T-helper 1 cell treated with Interleukin-12 subunit alpha and Interleukin-12 subunit beta and Interleukin-4 antibody, amounts not matched to agents 30 μg/mL and 1 μg/mL, for 36 hours (primary cell): ENCODE results near the gene PCDHGC5.

Experiments used
- H3K27ac Mint-ChIP-seq: one replicate; pipeline ENCODE4 v1.8.0; 2021; ENCODE audit warnings: mild to moderate bottlenecking, mixed read lengths
- H3K27me3 Mint-ChIP-seq: one replicate; pipeline ENCODE4 v1.8.0; 2021; ENCODE audit warnings: low read depth, mixed read lengths
- H3K36me3 Mint-ChIP-seq: one replicate; pipeline ENCODE4 v1.8.0; 2021; ENCODE audit warnings: low read depth, mixed read lengths
- H3K4me1 Mint-ChIP-seq: one replicate; pipeline ENCODE4 v1.8.0; 2021; ENCODE audit warnings: low read depth, mixed read lengths
- H3K4me3 Mint-ChIP-seq: one replicate; pipeline ENCODE4 v1.8.0; 2021; ENCODE audit warnings: mild to moderate bottlenecking, moderate library complexity, mixed read lengths
- H3K9me3 Mint-ChIP-seq: one replicate; pipeline ENCODE4 v1.8.0; 2021; ENCODE audit warnings: mixed read lengths

Gene PCDHGC5

DNA sequence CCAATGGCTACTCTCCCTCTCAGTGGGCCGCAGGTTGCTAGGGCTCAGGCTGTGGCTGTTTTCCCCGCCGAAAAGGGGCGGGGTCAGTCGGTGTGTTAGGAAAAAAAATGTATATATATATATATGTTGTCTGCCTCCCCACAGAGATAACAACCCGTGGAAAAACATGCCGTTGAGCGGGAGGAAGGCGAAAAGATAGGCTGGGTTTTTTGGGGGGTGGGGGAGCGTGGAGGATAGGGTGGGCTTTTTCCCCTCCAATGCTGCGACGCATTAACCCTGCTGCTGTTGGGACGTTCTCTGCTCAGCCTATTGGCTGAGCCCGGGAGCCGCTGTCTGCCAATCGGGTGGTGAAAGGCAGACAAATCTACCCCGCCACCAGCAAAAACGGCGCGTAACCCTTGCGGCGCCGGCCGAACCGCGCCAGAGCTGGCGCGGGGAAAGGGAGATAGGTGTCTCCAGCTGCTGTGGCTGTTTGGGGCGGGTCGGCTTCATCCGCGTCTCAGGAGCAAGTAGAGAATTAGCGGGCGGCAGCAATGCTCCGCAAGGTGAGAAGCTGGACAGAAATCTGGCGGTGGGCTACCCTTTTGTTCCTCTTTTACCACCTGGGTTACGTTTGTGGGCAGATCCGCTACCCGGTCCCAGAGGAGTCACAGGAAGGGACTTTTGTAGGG, 4.1 kb upstream of the PCDHGC5 start, which contains the start of gene PCDHGC4:
PCDHGC4 (plus strand) TSS at position 390 of the 671 bp plus-strand sequence; CDS start at position 534, 144 bp downstream.
- Mint-ChIP-seq H3K27ac (no peak within 1 kb of the TSS), H3K9me3 (no peaks in the 10 kb centered on the region), H3K4me3 (no peak within 1 kb of the TSS), H3K36me3 (no peaks in the 10 kb centered on the region), H3K4me1 (peaks cover 2% of the 10 kb centered on the region), H3K27me3 (peaks cover 71% of the 10 kb centered on the region)

DNA sequence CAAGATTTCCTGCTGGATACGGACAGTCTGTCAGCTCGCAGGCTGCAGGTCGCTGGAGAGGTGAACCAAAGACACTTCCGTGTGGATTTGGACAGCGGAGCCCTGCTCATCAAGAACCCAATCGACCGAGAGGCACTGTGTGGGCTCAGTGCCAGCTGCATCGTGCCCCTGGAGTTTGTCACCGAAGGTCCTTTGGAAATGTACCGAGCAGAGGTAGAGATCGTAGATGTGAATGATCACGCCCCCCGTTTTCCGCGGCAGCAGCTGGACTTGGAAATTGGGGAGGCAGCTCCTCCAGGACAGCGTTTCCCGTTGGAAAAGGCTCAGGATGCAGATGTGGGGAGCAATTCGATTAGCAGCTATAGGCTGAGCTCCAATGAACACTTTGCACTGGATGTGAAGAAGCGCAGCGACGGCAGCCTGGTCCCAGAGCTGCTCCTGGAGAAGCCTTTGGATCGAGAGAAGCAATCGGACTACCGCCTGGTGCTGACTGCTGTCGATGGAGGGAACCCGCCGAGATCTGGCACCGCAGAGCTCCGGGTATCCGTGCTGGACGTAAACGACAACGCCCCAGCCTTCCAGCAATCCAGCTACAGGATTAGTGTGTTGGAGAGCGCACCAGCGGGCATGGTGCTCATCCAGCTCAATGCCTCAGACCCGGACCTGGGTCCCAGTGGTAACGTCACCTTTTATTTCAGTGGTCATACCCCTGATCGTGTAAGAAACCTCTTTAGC, 3.4 kb upstream of the PCDHGC5 start:
- no peak overlapping the region for H3K4me3 Mint-ChIP-seq
- H3K4me1 Mint-ChIP-seq = peaks cover 2% of the 10 kb centered on the region

DNA sequence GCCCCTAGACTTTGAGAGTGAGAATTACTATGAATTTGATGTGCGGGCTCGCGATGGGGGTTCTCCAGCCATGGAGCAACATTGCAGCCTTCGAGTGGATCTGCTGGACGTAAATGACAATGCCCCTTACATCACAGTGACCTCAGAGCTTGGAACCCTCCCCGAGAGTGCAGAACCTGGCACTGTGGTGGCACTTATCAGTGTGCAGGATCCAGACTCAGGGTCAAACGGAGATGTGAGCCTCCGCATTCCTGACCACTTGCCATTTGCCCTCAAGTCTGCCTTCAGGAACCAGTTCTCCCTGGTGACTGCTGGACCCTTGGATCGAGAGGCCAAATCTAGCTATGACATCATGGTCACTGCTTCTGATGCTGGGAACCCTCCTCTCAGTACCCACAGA, 2.8 kb upstream of the PCDHGC5 start:
- Mint-ChIP-seq H3K9me3 (no peaks in the 10 kb centered on the region), H3K4me3 (no peak overlapping the region), H3K36me3 (no peaks in the 10 kb centered on the region), H3K4me1 (peaks cover 2% of the 10 kb centered on the region), H3K27me3 (peaks cover 73% of the 10 kb centered on the region), H3K27ac (no peak overlapping the region)

More for the DNA sequence above, 3.4 kb upstream of the PCDHGC5 start:
- Mint-ChIP-seq H3K9me3 (no peaks in the 10 kb centered on the region), H3K36me3 (no peaks in the 10 kb centered on the region), H3K27ac (no peak overlapping the region), H3K27me3 (peaks cover 72% of the 10 kb centered on the region)

DNA sequence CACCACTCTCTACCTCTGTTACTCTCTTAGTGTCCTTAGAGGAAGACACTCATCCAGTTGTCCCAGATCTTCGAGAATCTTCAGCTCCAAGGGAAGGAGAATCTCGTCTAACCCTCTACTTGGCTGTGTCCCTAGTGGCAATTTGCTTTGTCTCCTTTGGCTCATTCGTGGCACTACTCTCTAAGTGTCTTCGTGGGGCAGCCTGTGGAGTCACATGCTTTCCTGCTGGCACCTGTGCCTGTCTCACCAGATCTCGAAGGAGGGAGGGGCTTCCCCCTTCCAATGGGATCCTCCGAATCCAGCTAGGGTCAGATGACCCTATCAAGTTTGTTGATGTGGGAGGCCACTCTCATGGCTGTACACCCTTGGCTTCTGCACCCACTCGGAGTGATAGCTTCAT, 1.8 kb upstream of the PCDHGC5 start:
- no peaks in the 10 kb centered on the region for H3K36me3 Mint-ChIP-seq
- peaks cover 4% of the 10 kb centered on the region for H3K4me1 Mint-ChIP-seq
- no peaks in the 10 kb centered on the region for H3K9me3 Mint-ChIP-seq
- no peak overlapping the region for H3K4me3 Mint-ChIP-seq
- peaks cover 76% of the 10 kb centered on the region for H3K27me3 Mint-ChIP-seq
- no peak overlapping the region for H3K27ac Mint-ChIP-seq

DNA sequence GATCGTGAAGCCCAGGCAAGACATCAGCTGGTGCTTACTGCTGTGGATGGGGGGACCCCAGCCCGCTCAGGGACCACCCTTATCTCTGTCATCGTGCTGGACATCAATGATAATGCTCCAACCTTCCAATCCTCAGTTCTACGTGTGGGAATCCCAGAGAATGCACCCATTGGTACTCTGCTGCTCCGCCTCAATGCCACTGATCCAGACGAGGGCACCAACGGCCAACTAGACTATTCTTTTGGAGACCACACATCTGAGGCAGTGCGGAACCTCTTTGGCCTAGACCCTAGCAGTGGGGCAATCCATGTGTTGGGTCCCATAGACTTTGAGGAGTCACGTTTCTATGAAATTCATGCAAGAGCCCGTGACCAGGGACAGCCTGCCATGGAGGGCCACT, 960 bp downstream of the PCDHGC5 start:
- no peaks in the 10 kb centered on the region for H3K9me3 Mint-ChIP-seq
- peaks cover 73% of the 10 kb centered on the region for H3K27me3 Mint-ChIP-seq
- H3K27ac Mint-ChIP-seq = no peak overlapping the region
- H3K4me1 Mint-ChIP-seq = peaks cover 4% of the 10 kb centered on the region
- no peak overlapping the region for H3K4me3 Mint-ChIP-seq
- no peaks in the 10 kb centered on the region for H3K36me3 Mint-ChIP-seq

DNA sequence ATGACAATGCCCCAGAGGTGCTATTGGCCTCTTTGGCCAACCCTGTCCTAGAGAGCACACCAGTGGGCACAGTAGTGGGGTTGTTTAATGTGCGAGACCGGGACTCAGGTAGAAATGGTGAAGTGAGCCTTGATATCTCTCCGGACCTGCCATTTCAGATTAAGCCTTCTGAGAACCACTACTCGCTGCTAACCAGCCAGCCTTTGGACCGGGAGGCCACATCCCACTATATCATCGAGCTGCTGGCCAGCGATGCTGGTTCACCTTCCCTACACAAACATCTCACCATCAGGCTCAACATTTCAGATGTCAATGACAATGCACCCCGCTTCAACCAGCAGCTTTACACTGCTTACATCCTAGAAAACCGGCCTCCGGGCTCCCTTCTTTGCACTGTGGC, 1.4 kb downstream of the PCDHGC5 start:
- Mint-ChIP-seq H3K36me3 (no peaks in the 10 kb centered on the region), H3K27me3 (peaks cover 71% of the 10 kb centered on the region), H3K4me1 (peaks cover 4% of the 10 kb centered on the region), H3K4me3 (no peak overlapping the region), H3K9me3 (no peaks in the 10 kb centered on the region), H3K27ac (no peak overlapping the region)

DNA sequence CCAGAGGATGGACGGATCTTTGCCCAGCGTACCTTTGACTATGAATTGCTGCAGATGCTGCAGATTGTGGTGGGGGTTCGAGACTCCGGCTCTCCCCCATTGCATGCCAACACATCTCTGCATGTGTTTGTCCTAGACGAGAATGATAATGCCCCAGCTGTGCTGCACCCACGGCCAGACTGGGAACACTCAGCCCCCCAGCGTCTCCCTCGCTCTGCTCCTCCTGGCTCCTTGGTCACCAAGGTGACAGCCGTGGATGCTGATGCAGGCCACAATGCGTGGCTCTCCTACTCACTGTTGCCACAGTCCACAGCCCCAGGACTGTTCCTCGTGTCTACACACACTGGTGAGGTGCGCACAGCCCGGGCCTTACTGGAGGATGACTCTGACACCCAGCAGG, 1.9 kb downstream of the PCDHGC5 start:
- no peaks in the 10 kb centered on the region for H3K36me3 Mint-ChIP-seq
- no peak overlapping the region for H3K4me3 Mint-ChIP-seq

DNA sequence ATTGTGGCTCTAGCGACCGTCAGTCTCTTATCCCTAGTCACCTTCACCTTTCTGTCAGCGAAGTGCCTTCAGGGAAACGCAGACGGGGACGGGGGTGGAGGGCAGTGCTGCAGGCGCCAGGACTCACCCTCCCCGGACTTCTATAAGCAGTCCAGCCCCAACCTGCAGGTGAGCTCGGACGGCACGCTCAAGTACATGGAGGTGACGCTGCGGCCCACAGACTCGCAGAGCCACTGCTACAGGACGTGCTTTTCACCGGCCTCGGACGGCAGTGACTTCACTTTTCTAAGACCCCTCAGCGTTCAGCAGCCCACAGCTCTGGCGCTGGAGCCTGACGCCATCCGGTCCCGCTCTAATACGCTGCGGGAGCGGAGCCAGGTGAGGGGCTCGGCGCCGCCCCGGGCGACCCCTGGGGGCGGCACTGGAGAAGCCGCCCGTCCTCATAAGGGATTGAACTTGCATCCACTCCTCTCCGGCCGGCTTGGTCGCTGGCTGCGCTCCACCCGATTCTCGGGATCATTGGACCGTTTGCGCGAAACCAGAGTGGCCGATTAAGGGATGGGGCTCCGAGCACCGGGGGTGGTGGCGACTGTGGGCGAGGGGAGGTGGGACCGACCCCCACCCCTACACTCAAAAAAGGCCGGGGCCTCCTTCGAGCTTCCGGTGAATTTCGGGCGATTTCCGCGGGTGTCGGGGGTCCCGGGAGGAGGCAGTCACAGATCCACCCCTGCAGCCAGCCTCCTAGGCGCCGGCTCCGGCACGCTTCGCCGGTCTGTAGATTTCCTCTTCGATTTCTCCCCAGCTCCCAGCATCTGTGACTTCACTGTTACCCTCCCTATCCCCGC, 2.7 kb downstream of the PCDHGC5 start:
- Mint-ChIP-seq H3K36me3 (no peaks in the 10 kb centered on the region), H3K4me1 (peaks cover 4% of the 10 kb centered on the region), H3K27me3 (peaks cover 67% of the 10 kb centered on the region), H3K27ac (no peak overlapping the region), H3K4me3 (peak overlapping the region; percentile 70), H3K9me3 (no peaks in the 10 kb centered on the region)

More for the DNA sequence above, 1.9 kb downstream of the PCDHGC5 start:
- H3K27me3 Mint-ChIP-seq = peaks cover 73% of the 10 kb centered on the region
- H3K4me1 Mint-ChIP-seq = peaks cover 4% of the 10 kb centered on the region
- no peak overlapping the region for H3K27ac Mint-ChIP-seq
- no peaks in the 10 kb centered on the region for H3K9me3 Mint-ChIP-seq

DNA sequence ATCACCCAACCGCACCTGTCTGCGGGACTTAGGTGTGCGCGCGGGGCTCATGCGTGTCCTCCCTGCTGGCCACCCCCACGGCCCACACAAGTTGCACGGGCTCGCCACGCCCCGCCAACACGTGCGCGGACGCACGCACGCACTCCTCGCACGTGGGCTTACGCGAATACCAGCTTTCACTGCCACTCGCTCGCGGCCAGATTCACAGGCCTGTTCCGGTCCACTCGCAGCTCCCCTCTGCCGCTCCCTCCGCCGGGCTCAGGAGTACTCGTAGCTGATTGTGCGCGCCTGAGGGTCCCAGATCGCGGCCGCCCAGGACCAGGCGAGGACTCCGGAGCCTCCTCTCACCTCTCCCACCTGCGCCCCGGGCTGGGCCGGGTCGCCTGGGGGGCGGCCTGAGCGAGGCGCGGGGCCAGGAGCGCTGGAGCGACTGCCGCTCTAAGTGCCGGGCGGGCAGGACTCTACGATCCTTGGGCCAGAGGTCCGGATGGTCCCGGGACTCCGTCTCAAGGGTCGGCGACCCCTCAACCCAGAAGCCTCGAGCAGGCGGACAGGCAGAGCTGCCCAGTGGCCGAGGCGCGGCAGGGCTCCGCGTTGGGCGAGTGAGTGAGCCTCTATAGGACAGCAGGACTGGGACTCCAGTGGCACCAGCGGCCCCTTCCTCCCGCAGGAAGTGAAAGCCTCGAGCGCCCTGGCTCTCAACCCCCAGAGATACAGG, 3.4 kb downstream of the PCDHGC5 start:
- Mint-ChIP-seq H3K4me3 (peak overlapping the region; percentile 70), H3K9me3 (no peaks in the 10 kb centered on the region), H3K27ac (no peak overlapping the region), H3K4me1 (peaks cover 4% of the 10 kb centered on the region), H3K27me3 (peaks cover 60% of the 10 kb centered on the region), H3K36me3 (no peaks in the 10 kb centered on the region)

DNA sequence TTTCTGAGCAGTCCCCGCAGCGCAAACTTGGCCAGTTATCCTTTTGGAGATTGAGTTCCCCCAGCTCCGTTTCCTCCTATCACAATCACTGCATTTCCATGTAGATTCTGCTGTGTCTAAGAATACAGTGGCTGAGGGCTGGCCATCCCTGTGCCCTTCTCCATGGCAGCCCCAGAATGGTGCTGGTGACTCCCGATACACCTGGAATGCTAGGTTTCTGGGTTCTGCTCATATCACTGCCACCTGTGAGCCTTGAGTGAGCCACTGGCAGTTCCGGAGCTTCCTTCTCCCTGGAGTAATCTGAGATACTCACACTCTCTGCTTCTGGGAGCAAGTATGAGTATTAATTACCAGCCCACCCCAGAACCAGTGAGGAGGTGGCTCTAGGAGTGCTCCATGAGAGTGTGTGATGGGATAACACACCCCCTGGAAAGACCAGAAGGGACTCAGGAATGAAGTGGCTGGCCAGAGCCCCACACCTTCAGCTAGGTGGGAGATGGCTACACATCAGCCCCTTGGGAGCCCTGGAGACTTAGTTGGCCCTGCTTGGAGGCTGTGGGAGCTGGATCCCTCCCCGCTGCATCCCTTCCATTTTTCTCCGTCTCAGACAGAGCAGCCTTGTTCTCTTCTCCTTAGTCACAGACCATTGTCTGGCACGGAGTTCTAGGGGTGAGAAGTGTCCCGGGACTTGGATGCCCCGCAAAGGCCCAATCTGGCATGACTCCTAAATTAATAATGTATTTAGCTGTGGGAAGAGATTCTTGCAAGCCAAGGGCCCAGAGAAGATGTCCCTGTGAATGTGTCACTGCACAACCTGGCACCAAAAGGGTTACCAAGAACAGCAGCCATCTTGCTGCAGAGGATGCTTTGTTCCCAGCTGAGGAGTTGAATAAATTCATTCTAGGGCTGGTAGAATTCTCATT, 4.9 kb downstream of the PCDHGC5 start:
- H3K4me1 Mint-ChIP-seq = peaks cover 4% of the 10 kb centered on the region
- peaks cover 52% of the 10 kb centered on the region for H3K27me3 Mint-ChIP-seq
- H3K9me3 Mint-ChIP-seq = no peaks in the 10 kb centered on the region
- H3K4me3 Mint-ChIP-seq = no peak overlapping the region
- no peak overlapping the region for H3K27ac Mint-ChIP-seq
- H3K36me3 Mint-ChIP-seq = no peaks in the 10 kb centered on the region

DNA sequence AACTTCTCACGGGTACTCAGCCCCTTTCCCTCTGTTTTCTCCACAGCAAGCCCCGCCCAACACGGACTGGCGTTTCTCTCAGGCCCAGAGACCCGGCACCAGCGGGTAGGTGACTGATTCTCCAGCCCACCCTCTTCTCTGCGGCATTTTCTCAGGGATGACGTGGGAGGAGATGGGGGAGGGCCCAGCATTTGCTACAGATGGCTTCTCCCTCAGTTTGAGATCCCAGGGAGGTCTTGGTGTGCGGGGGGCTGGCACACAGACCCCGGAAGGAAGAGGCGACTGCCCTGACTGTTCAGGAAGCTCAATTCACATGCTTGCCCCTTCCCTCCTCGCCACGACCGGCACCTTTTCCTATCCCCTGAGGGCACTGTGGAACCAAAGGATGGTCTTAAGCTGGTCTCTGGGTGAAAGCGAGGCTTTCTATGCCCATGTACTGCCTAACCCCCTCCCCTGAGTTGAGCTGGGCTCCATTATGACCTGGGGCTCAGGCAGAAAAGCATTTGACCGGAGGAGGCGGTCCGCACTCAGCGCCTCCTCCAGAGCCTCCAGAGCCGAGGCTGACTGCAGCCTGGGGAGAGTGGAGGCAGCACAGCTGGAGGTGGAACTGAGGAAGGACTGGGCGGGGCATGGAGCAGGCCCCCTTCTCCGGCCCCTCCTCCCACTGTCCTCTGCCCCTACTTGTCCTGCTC, 6.0 kb downstream of the PCDHGC5 start:
- Mint-ChIP-seq H3K9me3 (no peaks in the 10 kb centered on the region), H3K36me3 (no peaks in the 10 kb centered on the region), H3K4me1 (peaks cover 4% of the 10 kb centered on the region), H3K4me3 (no peak overlapping the region), H3K27ac (no peak overlapping the region), H3K27me3 (peaks cover 56% of the 10 kb centered on the region)

DNA sequence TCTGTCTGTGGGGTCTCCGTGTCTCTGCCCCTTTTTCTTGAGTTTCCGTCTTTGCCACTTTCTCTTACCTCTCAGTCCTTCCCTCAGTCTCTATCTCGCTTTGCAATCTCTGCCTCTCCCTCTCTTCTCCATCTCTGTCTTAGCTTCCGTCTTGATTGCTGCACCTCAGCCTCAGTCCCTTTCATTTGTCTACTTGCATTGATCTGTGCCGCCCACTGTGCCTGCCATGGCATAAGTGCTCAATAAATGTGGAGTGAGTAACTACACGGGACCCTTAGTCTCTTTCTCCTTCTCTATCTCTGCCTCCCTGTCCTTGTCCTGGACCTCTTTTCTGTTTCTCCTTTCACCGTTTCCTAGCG, 6.6 kb downstream of the PCDHGC5 start:
- Mint-ChIP-seq H3K9me3 (no peaks in the 10 kb centered on the region), H3K36me3 (no peaks in the 10 kb centered on the region), H3K27ac (no peak overlapping the region), H3K4me3 (no peak overlapping the region), H3K27me3 (peaks cover 53% of the 10 kb centered on the region), H3K4me1 (peaks cover 4% of the 10 kb centered on the region)

DNA sequence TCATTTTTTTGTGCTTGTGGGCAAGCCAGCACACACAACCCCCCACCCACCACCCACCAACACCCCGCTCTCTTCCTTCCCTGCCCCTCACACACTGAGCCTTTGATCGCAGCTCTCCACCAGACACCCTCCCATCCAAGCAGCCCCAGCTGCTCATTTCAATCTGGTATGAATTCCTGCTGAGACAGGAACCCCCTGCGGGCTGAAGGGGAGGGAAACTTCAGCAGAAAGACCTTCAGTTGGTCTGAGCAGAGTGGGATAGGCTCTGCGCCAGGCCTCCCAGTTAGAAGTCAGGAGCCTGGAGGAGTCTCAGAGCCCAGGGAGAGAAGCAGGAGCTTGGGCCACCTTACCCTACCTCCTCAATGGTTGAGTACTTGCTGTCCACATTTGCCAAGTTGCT, 7.2 kb downstream of the PCDHGC5 start:
- H3K4me3 Mint-ChIP-seq = no peak overlapping the region
- peaks cover 47% of the 10 kb centered on the region for H3K27me3 Mint-ChIP-seq
- no peaks in the 10 kb centered on the region for H3K9me3 Mint-ChIP-seq
- H3K27ac Mint-ChIP-seq = no peak overlapping the region
- no peaks in the 10 kb centered on the region for H3K36me3 Mint-ChIP-seq
- H3K4me1 Mint-ChIP-seq = peaks cover 4% of the 10 kb centered on the region
